ENCODE measurements around the gene DDX1. TPM values are rescaled to one million over a fixed set of nuclear protein-coding genes. Genes with fewer than 3 reads are reported as not detected.

Gene DDX1
- total and polyA plus RNA-seq, 9 of the 15 experiments (the other 6 are each of a cell fraction or from before 2014, with no cell fraction given): 116 to 277 (median 232) TPM

- no peaks in the 10 kb centered on the region for H3K9me1 ChIP-seq (ENCODE audit: control insufficient read depth, insufficient read depth, low read length)
- H2AFZ ChIP-seq (ENCODE audit: low read depth, low read length): no peak overlapping the region
- no peaks in the 10 kb centered on the region for H3K9me3 ChIP-seq (replicated peaks; ENCODE audit: control insufficient read depth, insufficient read depth, low read depth, low read length)
- no peaks in the 10 kb centered on the region for H3K79me2 ChIP-seq (ENCODE audit: control insufficient read depth, insufficient read depth, low read length)
- WGBS (ENCODE audit: insufficient coverage, low coverage, missing lambda C conversion rate): 66% methylated on average over 13 of the region's 13 CpGs
- no peak overlapping the region for H3K9ac ChIP-seq (ENCODE audit: insufficient read depth in 1 of 2, low read depth in 2 of 2, low read length in 2 of 2)
- DNase-seq (ENCODE audit: extremely low read depth in 1 of 4, low spot score in 3 of 4) (no peak), FAIRE-seq (no peak), ATAC-seq (no peak)
- H3K36me3 ChIP-seq (ENCODE audit: control insufficient read depth, insufficient read depth, low read length): peaks cover 15% of the 10 kb centered on the region; the same call in 2 of the 3 replicates
- H3K4me2 ChIP-seq (ENCODE audit: insufficient read depth, low read length): no peak overlapping the region
- no peaks in the 10 kb centered on the region for H4K20me1 ChIP-seq (replicated peaks; ENCODE audit: control insufficient read depth, insufficient read depth, low read length)
- ChIA-PET POLR2A (interaction anchor here (1.0 to 1.3 kb wide), 4 partner anchors 14 to 24 kb away, joined by 3 to 4 read pairs (median 4); no protein-coding TSS in a partner anchor), CTCF (ENCODE audit: low intra/inter-chr PET ratio) (no interaction called here)
- H3K4me1 ChIP-seq (replicated peaks in 1 of 2; ENCODE audit: control insufficient read depth in 2 of 2, insufficient read depth in 2 of 2, low read length in 2 of 2): no peaks in the 10 kb centered on the region; a peak in 1 of 5 replicates
- no peak for TF ChIP-seq NELFE (IDR thresholded peaks at IDR 0.05; ENCODE audit: insufficient read depth, insufficient read length)
- TF ChIP-seq TCF7 (IDR thresholded peaks at IDR 0.05; ENCODE audit: borderline replicate concordance): no peak
- no peak for TF ChIP-seq ZNF57 (CRISPR knock-in tag; IDR thresholded peaks at IDR 0.05)
- no peak for TF ChIP-seq TRIM25 (IDR thresholded peaks at IDR 0.05; ENCODE audit: borderline replicate concordance)
- TF ChIP-seq LEF1 (IDR thresholded peaks at IDR 0.05): no peak
- no peak for TF ChIP-seq OTX1 (CRISPR knock-in tag; IDR thresholded peaks at IDR 0.05)
- TF ChIP-seq CC2D1A (IDR thresholded peaks at IDR 0.05): no peak
- TF ChIP-seq ZNF609 (CRISPR knock-in tag; IDR thresholded peaks at IDR 0.05; ENCODE audit: borderline replicate concordance): no peak
- TF ChIP-seq ZNF316 (IDR thresholded peaks at IDR 0.05): no peak
- TF ChIP-seq KHSRP (IDR thresholded peaks at IDR 0.05): no peak
- no peak for TF ChIP-seq E2F8 (IDR thresholded peaks at IDR 0.05; ENCODE audit: low read depth, partially characterized antibody)
- TF ChIP-seq PHB2 (IDR thresholded peaks at IDR 0.05; ENCODE audit: low read depth): no peak
- BruUV-seq (replicated peaks): no TSS peak
- H3K27me3 ChIP-seq (ENCODE audit: control insufficient read depth in 2 of 2, insufficient read depth in 2 of 2, low read length in 2 of 2): peaks cover 4 to 15% of the 10 kb centered on the region in 2 experiments; a peak in 3 of 5 replicates
- H3K27ac ChIP-seq (ENCODE audit: extremely low read depth, low read depth, low read length): no peak overlapping the region
- in situ Hi-C loops (cut with MboI): loop anchor here (10.0 kb wide), 1 partner anchor 852 kb away; no protein-coding TSS in a partner anchor
- H3K4me3 ChIP-seq: no peak overlapping the region
- intact Hi-C loops (cut with micrococcal nuclease): loop anchor here (5.0 kb wide), 1 partner anchor 89 kb away; no protein-coding TSS in a partner anchor
These were observed 51.3 kb downstream of the DDX1 start for GRCh38 chr2:15642815-15643500.

Measured in K562 (cell line).